Ishikawa (cell line): ENCODE measurements around the gene ZEB2.

Source experiments
- CEBPB ChIP-seq: IDR thresholded peaks from 2 replicates; pipeline ENCODE4 v1.6.1; 2012
- CREB1 ChIP-seq: IDR thresholded peaks from 2 replicates; pipeline ENCODE4 v1.6.1; 2012; ENCODE audit warnings: low read depth
- EGR1 ChIP-seq: IDR thresholded peaks from 2 replicates; pipeline ENCODE4 v1.6.1; 2012
- EP300 ChIP-seq: IDR thresholded peaks from 2 replicates; pipeline ENCODE4 v1.6.1; 2012; ENCODE audit warnings: borderline replicate concordance
- FOXM1 ChIP-seq: IDR thresholded peaks from 2 replicates; pipeline ENCODE4 v1.6.1; 2012; ENCODE audit warnings: low read depth, borderline replicate concordance
- NFIC ChIP-seq: IDR thresholded peaks from 2 replicates; pipeline ENCODE4 v1.6.1; 2012
- RAD21 ChIP-seq: IDR thresholded peaks from 2 replicates; pipeline ENCODE4 v1.6.1; 2012; ENCODE audit warnings: low read depth
- TAF1 ChIP-seq: IDR thresholded peaks from 2 replicates; pipeline ENCODE4 v1.6.1; 2012; ENCODE audit warnings: low read depth, mild to moderate bottlenecking
- TCF12 ChIP-seq: IDR thresholded peaks from 2 replicates; pipeline ENCODE4 v1.6.1; 2012; ENCODE audit warnings: low read depth
- TEAD4 ChIP-seq: IDR thresholded peaks from 2 replicates; pipeline ENCODE4 v1.6.1; 2012
- USF1 ChIP-seq: IDR thresholded peaks from 2 replicates; pipeline ENCODE4 v1.6.1; 2012
- YY1 ChIP-seq: IDR thresholded peaks from 2 replicates; pipeline ENCODE4 v1.6.1; 2012; ENCODE audit warnings: low read depth
- ZBTB7A ChIP-seq: IDR thresholded peaks from 2 replicates; pipeline ENCODE4 v1.6.1; 2012; ENCODE audit warnings: low read depth
- TF ChIP-seq, protein P1 (sequence below): IDR thresholded peaks from 2 replicates; pipeline ENCODE4 v1.6.1; 2012; ENCODE audit warnings: low read depth, mild to moderate bottlenecking
- TF ChIP-seq, protein P2 (sequence below): IDR thresholded peaks from 2 replicates; pipeline ENCODE4 v1.6.1; 2012

ZEB2 gene

GRCh38 chr2:144481109-144481508 lies 38.8 kb downstream of the ZEB2 start:
- TF ChIP-seq TCF12 (no peak), NFIC (no peak), CEBPB (no peak), TAF1 (no peak), USF1 (no peak), TEAD4 (no peak), YY1 (no peak), CREB1 (no peak)
- TF ChIP-seq, protein P1, sequence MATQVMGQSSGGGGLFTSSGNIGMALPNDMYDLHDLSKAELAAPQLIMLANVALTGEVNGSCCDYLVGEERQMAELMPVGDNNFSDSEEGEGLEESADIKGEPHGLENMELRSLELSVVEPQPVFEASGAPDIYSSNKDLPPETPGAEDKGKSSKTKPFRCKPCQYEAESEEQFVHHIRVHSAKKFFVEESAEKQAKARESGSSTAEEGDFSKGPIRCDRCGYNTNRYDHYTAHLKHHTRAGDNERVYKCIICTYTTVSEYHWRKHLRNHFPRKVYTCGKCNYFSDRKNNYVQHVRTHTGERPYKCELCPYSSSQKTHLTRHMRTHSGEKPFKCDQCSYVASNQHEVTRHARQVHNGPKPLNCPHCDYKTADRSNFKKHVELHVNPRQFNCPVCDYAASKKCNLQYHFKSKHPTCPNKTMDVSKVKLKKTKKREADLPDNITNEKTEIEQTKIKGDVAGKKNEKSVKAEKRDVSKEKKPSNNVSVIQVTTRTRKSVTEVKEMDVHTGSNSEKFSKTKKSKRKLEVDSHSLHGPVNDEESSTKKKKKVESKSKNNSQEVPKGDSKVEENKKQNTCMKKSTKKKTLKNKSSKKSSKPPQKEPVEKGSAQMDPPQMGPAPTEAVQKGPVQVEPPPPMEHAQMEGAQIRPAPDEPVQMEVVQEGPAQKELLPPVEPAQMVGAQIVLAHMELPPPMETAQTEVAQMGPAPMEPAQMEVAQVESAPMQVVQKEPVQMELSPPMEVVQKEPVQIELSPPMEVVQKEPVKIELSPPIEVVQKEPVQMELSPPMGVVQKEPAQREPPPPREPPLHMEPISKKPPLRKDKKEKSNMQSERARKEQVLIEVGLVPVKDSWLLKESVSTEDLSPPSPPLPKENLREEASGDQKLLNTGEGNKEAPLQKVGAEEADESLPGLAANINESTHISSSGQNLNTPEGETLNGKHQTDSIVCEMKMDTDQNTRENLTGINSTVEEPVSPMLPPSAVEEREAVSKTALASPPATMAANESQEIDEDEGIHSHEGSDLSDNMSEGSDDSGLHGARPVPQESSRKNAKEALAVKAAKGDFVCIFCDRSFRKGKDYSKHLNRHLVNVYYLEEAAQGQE = no peak

DNA sequence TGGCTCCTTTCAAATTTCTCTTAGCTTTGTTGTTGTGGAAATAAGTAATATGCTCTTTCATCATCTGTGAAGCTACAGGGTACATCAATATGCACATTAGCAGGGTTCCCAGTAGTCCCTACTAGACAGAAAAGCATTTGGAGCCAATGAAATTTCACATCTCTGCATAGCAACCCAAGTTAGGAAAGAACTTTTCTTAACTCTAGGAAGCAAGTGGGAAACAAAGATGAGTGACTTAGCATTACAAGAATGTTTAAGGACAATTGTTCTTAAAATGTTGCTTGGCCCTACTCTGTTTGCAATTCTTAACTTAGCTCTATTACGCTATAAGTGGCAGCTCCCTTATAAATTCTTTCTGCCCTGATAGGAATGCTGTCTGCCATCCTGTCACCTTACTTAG lies 39.6 kb downstream of the ZEB2 start:
- no peak for TF ChIP-seq CREB1
- no peak for TF ChIP-seq EP300
- TF ChIP-seq CEBPB = no peak
- TF ChIP-seq RAD21 = no peak
- no peak for TF ChIP-seq TAF1

GRCh38 chr2:144479659-144480058 lies 40.3 kb downstream of the ZEB2 start:
- TF ChIP-seq FOXM1 (no peak), ZBTB7A (no peak), TAF1 (no peak), RAD21 (no peak), TEAD4 (no peak), YY1 (no peak), CREB1 (no peak), NFIC (no peak), EGR1 (no peak), CEBPB (no peak), EP300 (no peak), USF1 (no peak), TCF12 (no peak)
- TF ChIP-seq, protein P2, sequence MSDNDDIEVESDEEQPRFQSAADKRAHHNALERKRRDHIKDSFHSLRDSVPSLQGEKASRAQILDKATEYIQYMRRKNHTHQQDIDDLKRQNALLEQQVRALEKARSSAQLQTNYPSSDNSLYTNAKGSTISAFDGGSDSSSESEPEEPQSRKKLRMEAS = no peak
- TF ChIP-seq, protein P1 = no peak

- TF ChIP-seq TEAD4 (peak; percentile 50; the same call in 1 of the 2 replicates), EP300 (no peak), CEBPB (no peak), USF1 (no peak)
Observed at GRCh38 chr2:144479138-144479537, 40.8 kb downstream of the ZEB2 start.

DNA sequence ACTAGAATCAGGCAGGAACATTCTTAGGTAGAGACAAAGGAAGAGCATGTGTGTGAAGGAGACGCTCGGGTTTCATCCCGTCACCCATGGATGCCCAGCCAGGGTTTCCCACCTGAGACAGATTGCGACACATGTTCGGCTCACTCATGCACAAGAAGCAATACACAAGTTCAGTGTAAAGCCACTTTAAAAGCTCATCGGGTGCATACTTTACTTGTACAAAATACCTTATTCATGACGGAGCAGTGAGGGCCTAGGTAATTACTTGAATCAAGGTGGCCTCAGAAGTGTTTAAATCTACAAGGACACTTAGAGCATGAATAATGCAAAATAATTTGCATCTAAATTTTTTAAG lies 42.0 kb downstream of the ZEB2 start:
- no peak for TF ChIP-seq YY1
- TF ChIP-seq, protein P2 = peak; percentile 36
- TF ChIP-seq TAF1 = no peak
- peak; percentile 98 for TF ChIP-seq CEBPB
- no peak for TF ChIP-seq NFIC
- TF ChIP-seq FOXM1 = no peak
- TF ChIP-seq RAD21 = no peak
- TF ChIP-seq EGR1 = no peak
- peak; percentile 33; the same call in 1 of the 2 replicates for TF ChIP-seq EP300
- 0 out of 2 replicates have a peak, but pooled peaks have one; percentile 7 for TF ChIP-seq TEAD4
- TF ChIP-seq TCF12 = peak; percentile 53; the same call in 1 of the 2 replicates
- TF ChIP-seq, protein P1 = no peak
- TF ChIP-seq USF1 = no peak
- TF ChIP-seq ZBTB7A = no peak
- no peak for TF ChIP-seq CREB1
